BE2C (cell line): ENCODE results near the gene PARM1.

Experiments used
- DNase-seq: peaks from one replicate; pipeline ENCODE4 v3.0.0-alpha.2; 2020
- H3K27me3 ChIP-seq: fragments of 250-450 bp; sonication (Bioruptor Pico); 2 replicates; pipeline ENCODE4 v1.5.1; 2020; ENCODE audit warnings: mild to moderate bottlenecking
- H3K36me3 ChIP-seq: fragments of 250-450 bp; sonication (Bioruptor Pico); 2 replicates; pipeline ENCODE4 v1.5.1; 2020; ENCODE audit warnings: mild to moderate bottlenecking
- H3K4me1 ChIP-seq: fragments of 250-450 bp; sonication (Bioruptor Pico); 2 replicates; pipeline ENCODE4 v1.5.1; 2020
- H3K4me3 ChIP-seq: 2 replicates; pipeline ENCODE4 v1.5.1; 2011; ENCODE audit warnings: low read depth, low read length
- H3K9me3 ChIP-seq: fragments of 250-450 bp; sonication (Bioruptor Pico); 2 replicates; pipeline ENCODE4 v1.5.1; 2020
- CTCF ChIP-seq: IDR thresholded peaks from 2 replicates; pipeline ENCODE4 v1.5.1; 2012; ENCODE audit warnings: mild to moderate bottlenecking, low read depth, low read length

Gene PARM1

GRCh38 chr4:74971862-74972261 is 38.9 kb downstream of the PARM1 start:
- TF ChIP-seq CTCF, result no peak
- H3K4me3 ChIP-seq, result no peak overlapping the region
- no peaks in the 10 kb centered on the region for H3K36me3 ChIP-seq
- no peaks in the 10 kb centered on the region for H3K9me3 ChIP-seq
- H3K4me1 ChIP-seq, result peaks cover 23% of the 10 kb centered on the region
- DNase-seq, result no peak
- no peaks in the 10 kb centered on the region for H3K27me3 ChIP-seq

GRCh38 chr4:74975082-74975481 is 42.2 kb downstream of the PARM1 start:
- no peak for TF ChIP-seq CTCF
- Histone ChIP-seq H3K4me1 (peaks cover 14% of the 10 kb centered on the region), H3K36me3 (no peaks in the 10 kb centered on the region), H3K9me3 (no peaks in the 10 kb centered on the region), H3K27me3 (no peaks in the 10 kb centered on the region), H3K4me3 (no peak overlapping the region)
- no peak for DNase-seq

- Histone ChIP-seq H3K4me1 (peaks cover 10% of the 10 kb centered on the region), H3K4me3 (no peak overlapping the region), H3K36me3 (no peaks in the 10 kb centered on the region), H3K27me3 (no peaks in the 10 kb centered on the region), H3K9me3 (no peaks in the 10 kb centered on the region)
- no peak for TF ChIP-seq CTCF
- DNase-seq, result no peak
Observed at GRCh38 chr4:74975848-74976824, 43.2 kb downstream of the PARM1 start.

- Histone ChIP-seq H3K4me3 (no peak overlapping the region), H3K27me3 (no peaks in the 10 kb centered on the region), H3K36me3 (no peaks in the 10 kb centered on the region), H3K4me1 (no peaks in the 10 kb centered on the region), H3K9me3 (no peaks in the 10 kb centered on the region)
- DNase-seq, result no peak
- TF ChIP-seq CTCF, result no peak
Observed at GRCh38 chr4:74982546-74983252, 49.8 kb downstream of the PARM1 start.

GRCh38 chr4:74983253-74983635 is 50.3 kb downstream of the PARM1 start:
- Histone ChIP-seq H3K9me3 (no peaks in the 10 kb centered on the region), H3K4me3 (no peak overlapping the region), H3K36me3 (no peaks in the 10 kb centered on the region), H3K27me3 (no peaks in the 10 kb centered on the region), H3K4me1 (no peaks in the 10 kb centered on the region)
- no peak for DNase-seq
- no peak for TF ChIP-seq CTCF
